Kidney tubule cell (primary cell): ENCODE results near the gene EVC2.

Experiments used
- DNase-seq: peaks from one replicate; pipeline ENCODE4 v3.0.0-alpha.2; 2018; ENCODE audit warnings: low spot score

EVC2 gene

GRCh38 chr4:5666741-5667140 lies 41.6 kb downstream of the EVC2 start:
- no peak for DNase-seq

GRCh38 chr4:5664778-5665177 lies 43.6 kb downstream of the EVC2 start:
- no peak for DNase-seq

- DNase-seq = peak; percentile 78
Measured at GRCh38 chr4:5662555-5662954, 45.8 kb downstream of the EVC2 start.

- no peak for DNase-seq
Measured at GRCh38 chr4:5661237-5661636, 47.1 kb downstream of the EVC2 start.

GRCh38 chr4:5660185-5660584 lies 48.2 kb downstream of the EVC2 start:
- peak; percentile 69 for DNase-seq

- no peak for DNase-seq
Measured at GRCh38 chr4:5658974-5659373, 49.4 kb downstream of the EVC2 start.

- no peak for DNase-seq
Measured at GRCh38 chr4:5656415-5656814, 51.9 kb downstream of the EVC2 start.

- no peak for DNase-seq
Measured at GRCh38 chr4:5654791-5655190, 53.6 kb downstream of the EVC2 start.

GRCh38 chr4:5651089-5651488 lies 57.3 kb downstream of the EVC2 start:
- DNase-seq = no peak

- DNase-seq = no peak
Measured at GRCh38 chr4:5650040-5650439, 58.3 kb downstream of the EVC2 start.

GRCh38 chr4:5647351-5647750 lies 61.0 kb downstream of the EVC2 start:
- no peak for DNase-seq

- no peak for DNase-seq
Measured at GRCh38 chr4:5640096-5640495, 68.3 kb downstream of the EVC2 start.

- DNase-seq = no peak
Measured at GRCh38 chr4:5639556-5639955, 68.8 kb downstream of the EVC2 start.

GRCh38 chr4:5638976-5639375 lies 69.4 kb downstream of the EVC2 start:
- peak; percentile 22 for DNase-seq

- DNase-seq = peak; percentile 68
Measured at GRCh38 chr4:5638316-5638715, 70.0 kb downstream of the EVC2 start.

GRCh38 chr4:5636766-5637670 lies 71.3 kb downstream of the EVC2 start:
- DNase-seq = peak; percentile 9

- peak; percentile 17 for DNase-seq
Measured at GRCh38 chr4:5635826-5636195, 72.5 kb downstream of the EVC2 start.

GRCh38 chr4:5632571-5632970 lies 75.8 kb downstream of the EVC2 start:
- DNase-seq = no peak

GRCh38 chr4:5632066-5632440 lies 76.3 kb downstream of the EVC2 start:
- no peak for DNase-seq

- DNase-seq = no peak
Measured at GRCh38 chr4:5631352-5632065, 76.8 kb downstream of the EVC2 start.

- no peak for DNase-seq
Measured at GRCh38 chr4:5630762-5631161, 77.6 kb downstream of the EVC2 start.

- DNase-seq = no peak
Measured at GRCh38 chr4:5629542-5629941, 78.8 kb downstream of the EVC2 start.

- no peak for DNase-seq
Measured at GRCh38 chr4:5626913-5627312, 81.4 kb downstream of the EVC2 start.

- no peak for DNase-seq
Measured at GRCh38 chr4:5622596-5622995, 85.8 kb downstream of the EVC2 start.
